ENCODE data around the gene ITPRIP. TPM values are rescaled to one million over a fixed set of nuclear protein-coding genes. Genes with fewer than 3 reads are reported as not detected.

Gene ITPRIP
- polyA plus RNA-seq, 1 of the 3 experiments (the other 2 are of a cell fraction): 22.1 TPM

DNA sequence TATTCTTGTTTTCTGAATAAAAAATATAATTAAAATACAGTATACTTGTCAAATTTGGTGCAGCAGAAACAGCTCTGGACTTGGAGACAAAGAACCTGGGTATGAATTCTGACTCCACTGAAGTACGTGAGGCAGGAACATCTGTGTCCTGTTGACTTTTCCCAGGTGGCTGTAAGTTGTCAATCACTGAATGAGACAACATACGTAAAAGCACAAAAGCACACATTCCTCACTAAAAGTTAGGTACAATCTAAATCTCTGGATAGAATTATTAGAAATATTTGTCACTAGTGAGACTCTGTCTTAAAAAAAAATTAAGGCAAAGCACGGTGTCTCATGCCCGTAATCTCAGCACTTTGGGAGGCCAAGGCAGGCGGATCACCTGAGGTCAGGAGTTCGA lies 33.5 kb upstream of the ITPRIP start:
- Histone ChIP-seq H4K20me1 (ENCODE audit: insufficient read depth) (no peaks in the 10 kb centered on the region), H3K9ac (no peak overlapping the region), H3K36me3 (replicated peaks in 1 of 2; ENCODE audit: control insufficient read depth in 1 of 2, insufficient read depth in 2 of 2, low read length in 1 of 2) (no peaks in the 10 kb centered on the region), H3K27ac (ENCODE audit: low read depth in 2 of 2, low read length in 1 of 2) (no peak overlapping the region), H3K79me2 (ENCODE audit: insufficient read depth) (no peaks in the 10 kb centered on the region), H3K9me3 (no peaks in the 10 kb centered on the region), H2AFZ (ENCODE audit: low read depth) (no peak overlapping the region), H3K27me3 (ENCODE audit: insufficient read depth) (no peaks in the 10 kb centered on the region; the same call in 1 of the 2 replicates), H3K4me1 (ENCODE audit: control insufficient read depth in 1 of 2, insufficient read depth in 2 of 2, low read depth in 1 of 2, low read length in 1 of 2) (no peaks in the 10 kb centered on the region; a peak in 1 of 4 replicates), H3K4me2 (no peak overlapping the region), H3K4me3 (ENCODE audit: low read depth in 2 of 2, low read length in 1 of 2) (no peak overlapping the region), H3F3A (replicated peaks; ENCODE audit: insufficient read depth) (no peaks in the 10 kb centered on the region), H3K9me2 (no peaks in the 10 kb centered on the region)
- 54% methylated on average over 6 of the region's 6 CpGs for WGBS (ENCODE audit: low lambda C conversion rate)
- no peak for TF ChIP-seq PBX3 (IDR thresholded peaks at IDR 0.05)
- no peak for TF ChIP-seq CTCF (IDR thresholded peaks at IDR 0.05)
- no peak for TF ChIP-seq TAF1 (IDR thresholded peaks at IDR 0.05; ENCODE audit: borderline replicate concordance, low read depth, low read length)
- no peak for TF ChIP-seq SIN3A (IDR thresholded peaks at IDR 0.05; ENCODE audit: borderline replicate concordance, low read depth, low read length)
- TF ChIP-seq USF1 (IDR thresholded peaks at IDR 0.05; ENCODE audit: borderline replicate concordance, low read depth): no peak
- TF ChIP-seq USF2 (IDR thresholded peaks at IDR 0.05; ENCODE audit: borderline replicate concordance, low read depth, low read length): no peak
- no peak for TF ChIP-seq CHD2 (IDR thresholded peaks at IDR 0.05; ENCODE audit: low read length, partially characterized antibody)
- ChIA-PET CTCF (interaction anchor here (1.0 to 1.1 kb wide), 2 partner anchors 10 to 18 kb away, joined by 3 to 5 read pairs; partner anchors contain the start of gene CFAP58), POLR2A (no interaction called here)
- DNase-seq: no peak

DNA sequence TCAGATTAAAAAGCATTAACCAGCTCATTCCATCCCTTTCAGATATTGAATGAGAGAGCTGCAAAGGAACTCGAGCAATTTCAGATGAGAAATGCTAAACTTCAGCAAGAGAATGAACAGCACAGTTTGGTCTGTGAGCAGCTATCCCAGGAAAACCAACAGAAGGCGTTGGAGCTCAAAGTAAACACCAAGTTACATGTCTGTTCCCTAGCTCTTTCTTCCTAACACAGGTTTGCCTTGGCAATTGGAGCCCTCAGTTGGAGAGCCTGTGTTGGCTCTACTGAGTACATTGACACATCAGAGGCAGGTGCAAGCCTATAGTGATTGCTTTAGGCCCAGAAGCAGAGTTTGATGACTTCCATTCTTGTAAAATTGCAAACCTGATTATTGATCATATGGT lies 30.1 kb upstream of the ITPRIP start:
- H3K27me3 ChIP-seq (ENCODE audit: insufficient read depth): no peaks in the 10 kb centered on the region
- POLR2A ChIA-PET: no interaction called here
- TF ChIP-seq POLR2AphosphoS5 (IDR thresholded peaks at IDR 0.05; ENCODE audit: low read depth, low read length): no peak
- no peak for TF ChIP-seq TCF12 (IDR thresholded peaks at IDR 0.05)
- TF ChIP-seq FOXM1 (IDR thresholded peaks at IDR 0.05; ENCODE audit: low read depth): no peak
- TF ChIP-seq TEAD4 (IDR thresholded peaks at IDR 0.05; ENCODE audit: borderline replicate concordance, insufficient read depth): no peak
- no peak for TF ChIP-seq MEF2A (IDR thresholded peaks at IDR 0.05; ENCODE audit: borderline replicate concordance, low read depth)
- TF ChIP-seq USF2 (IDR thresholded peaks at IDR 0.05; ENCODE audit: borderline replicate concordance, low read depth, low read length): no peak
- TF ChIP-seq EZH2phosphoT487 (IDR thresholded peaks at IDR 0.05; ENCODE audit: borderline replicate concordance, low read depth): no peak
- no peak for TF ChIP-seq RAD21 (IDR thresholded peaks at IDR 0.05; ENCODE audit: low read length)
- no peak for TF ChIP-seq RFX5 (IDR thresholded peaks at IDR 0.05; ENCODE audit: low read length)
- TF ChIP-seq USF1 (IDR thresholded peaks at IDR 0.05; ENCODE audit: borderline replicate concordance, low read depth): no peak
- no peak for TF ChIP-seq CTCF (IDR thresholded peaks at IDR 0.05)
- TF ChIP-seq SMC3 (IDR thresholded peaks at IDR 0.05; ENCODE audit: low read depth, low read length): no peak
- TF ChIP-seq TAF1 (IDR thresholded peaks at IDR 0.05; ENCODE audit: borderline replicate concordance, low read depth, low read length): no peak

More for the DNA sequence above, 30.1 kb upstream of the ITPRIP start:
- no peaks in the 10 kb centered on the region for H3K79me2 ChIP-seq (ENCODE audit: insufficient read depth)
- no peak overlapping the region for H3K4me2 ChIP-seq
- H4K20me1 ChIP-seq (ENCODE audit: insufficient read depth): no peaks in the 10 kb centered on the region
- CTCF ChIA-PET: interaction anchor here (1.0 to 2.8 kb wide), 3 partner anchors 18 to 77 kb away, joined by 3 to 12 read pairs (median 11); no protein-coding TSS in a partner anchor
- H3K9ac ChIP-seq: no peak overlapping the region
- no peak overlapping the region for H3K27ac ChIP-seq (ENCODE audit: low read depth in 2 of 2, low read length in 1 of 2)
- no peaks in the 10 kb centered on the region for H3K9me2 ChIP-seq
- no peak overlapping the region for H3K4me3 ChIP-seq (ENCODE audit: low read depth in 2 of 2, low read length in 1 of 2)
- 25% methylated on average over 2 of the region's 2 CpGs for WGBS (ENCODE audit: low lambda C conversion rate)
- H3F3A ChIP-seq (replicated peaks; ENCODE audit: insufficient read depth): no peaks in the 10 kb centered on the region
- H3K36me3 ChIP-seq (replicated peaks in 1 of 2; ENCODE audit: control insufficient read depth in 1 of 2, insufficient read depth in 2 of 2, low read length in 1 of 2): no peaks in the 10 kb centered on the region
- DNase-seq: no peak
- no peaks in the 10 kb centered on the region for H3K9me3 ChIP-seq
- no peaks in the 10 kb centered on the region; a peak in 1 of 4 replicates for H3K4me1 ChIP-seq (ENCODE audit: control insufficient read depth in 1 of 2, insufficient read depth in 2 of 2, low read depth in 1 of 2, low read length in 1 of 2)
- H2AFZ ChIP-seq (ENCODE audit: low read depth): no peak overlapping the region

Data from SK-N-SH (cell line).